ENCODE data around the gene SMYD3. TPM values are rescaled to one million over a fixed set of nuclear protein-coding genes. Genes with fewer than 3 reads are reported as not detected.

SMYD3 gene
- total and polyA plus RNA-seq, 9 of the 15 experiments (the other 6 are each of a cell fraction or from before 2014, with no cell fraction given), result 128 to 440 (median 197) TPM

DNA sequence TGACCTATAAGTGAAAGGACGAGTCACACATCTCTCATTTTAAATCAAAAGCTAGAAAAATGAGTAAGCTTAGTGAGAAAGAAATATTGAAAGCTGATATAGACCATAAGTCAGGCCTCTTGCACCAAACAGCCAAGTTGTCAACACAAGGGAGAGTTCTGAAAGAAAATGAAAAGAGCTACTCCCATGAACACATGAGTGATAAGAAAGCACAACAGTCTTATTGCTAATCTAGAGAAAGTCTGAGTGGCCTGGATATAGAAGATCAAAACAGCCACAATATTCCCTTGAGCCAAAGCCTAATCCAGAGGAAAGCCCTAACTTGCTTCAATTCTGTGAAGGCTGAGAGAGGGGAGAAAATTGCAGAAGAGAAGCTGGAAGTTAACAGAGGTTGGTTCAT is 175.0 kb downstream of the SMYD3 start (continued):
- TF ChIP-seq, protein P1, sequence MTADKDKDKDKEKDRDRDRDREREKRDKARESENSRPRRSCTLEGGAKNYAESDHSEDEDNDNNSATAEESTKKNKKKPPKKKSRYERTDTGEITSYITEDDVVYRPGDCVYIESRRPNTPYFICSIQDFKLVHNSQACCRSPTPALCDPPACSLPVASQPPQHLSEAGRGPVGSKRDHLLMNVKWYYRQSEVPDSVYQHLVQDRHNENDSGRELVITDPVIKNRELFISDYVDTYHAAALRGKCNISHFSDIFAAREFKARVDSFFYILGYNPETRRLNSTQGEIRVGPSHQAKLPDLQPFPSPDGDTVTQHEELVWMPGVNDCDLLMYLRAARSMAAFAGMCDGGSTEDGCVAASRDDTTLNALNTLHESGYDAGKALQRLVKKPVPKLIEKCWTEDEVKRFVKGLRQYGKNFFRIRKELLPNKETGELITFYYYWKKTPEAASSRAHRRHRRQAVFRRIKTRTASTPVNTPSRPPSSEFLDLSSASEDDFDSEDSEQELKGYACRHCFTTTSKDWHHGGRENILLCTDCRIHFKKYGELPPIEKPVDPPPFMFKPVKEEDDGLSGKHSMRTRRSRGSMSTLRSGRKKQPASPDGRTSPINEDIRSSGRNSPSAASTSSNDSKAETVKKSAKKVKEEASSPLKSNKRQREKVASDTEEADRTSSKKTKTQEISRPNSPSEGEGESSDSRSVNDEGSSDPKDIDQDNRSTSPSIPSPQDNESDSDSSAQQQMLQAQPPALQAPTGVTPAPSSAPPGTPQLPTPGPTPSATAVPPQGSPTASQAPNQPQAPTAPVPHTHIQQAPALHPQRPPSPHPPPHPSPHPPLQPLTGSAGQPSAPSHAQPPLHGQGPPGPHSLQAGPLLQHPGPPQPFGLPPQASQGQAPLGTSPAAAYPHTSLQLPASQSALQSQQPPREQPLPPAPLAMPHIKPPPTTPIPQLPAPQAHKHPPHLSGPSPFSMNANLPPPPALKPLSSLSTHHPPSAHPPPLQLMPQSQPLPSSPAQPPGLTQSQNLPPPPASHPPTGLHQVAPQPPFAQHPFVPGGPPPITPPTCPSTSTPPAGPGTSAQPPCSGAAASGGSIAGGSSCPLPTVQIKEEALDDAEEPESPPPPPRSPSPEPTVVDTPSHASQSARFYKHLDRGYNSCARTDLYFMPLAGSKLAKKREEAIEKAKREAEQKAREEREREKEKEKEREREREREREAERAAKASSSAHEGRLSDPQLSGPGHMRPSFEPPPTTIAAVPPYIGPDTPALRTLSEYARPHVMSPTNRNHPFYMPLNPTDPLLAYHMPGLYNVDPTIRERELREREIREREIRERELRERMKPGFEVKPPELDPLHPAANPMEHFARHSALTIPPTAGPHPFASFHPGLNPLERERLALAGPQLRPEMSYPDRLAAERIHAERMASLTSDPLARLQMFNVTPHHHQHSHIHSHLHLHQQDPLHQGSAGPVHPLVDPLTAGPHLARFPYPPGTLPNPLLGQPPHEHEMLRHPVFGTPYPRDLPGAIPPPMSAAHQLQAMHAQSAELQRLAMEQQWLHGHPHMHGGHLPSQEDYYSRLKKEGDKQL (CRISPR knock-in tag; IDR thresholded peaks at IDR 0.05; ENCODE audit: borderline replicate concordance), result no peak
- no peak for TF ChIP-seq KHSRP (IDR thresholded peaks at IDR 0.05)
- no peak for TF ChIP-seq ZBTB7A (IDR thresholded peaks at IDR 0.05; ENCODE audit: borderline replicate concordance, control insufficient read depth, low read depth, low read length)
- TF ChIP-seq SOX6 (IDR thresholded peaks at IDR 0.05), result peak; percentile 69
- TF ChIP-seq CHCHD3 (CRISPR knock-in tag; IDR thresholded peaks at IDR 0.05), result no peak
- 0 out of 4 replicates have a peak, but pooled peaks of 1 of the 2 experiments have one; percentile 27 for TF ChIP-seq HDAC1 (IDR thresholded peaks at IDR 0.05)
- no peak for TF ChIP-seq HDGF (IDR thresholded peaks at IDR 0.05)
- no peak for TF ChIP-seq FOXP1 (CRISPR knock-in tag; IDR thresholded peaks at IDR 0.05)
- no peak for TF ChIP-seq GABPA (tag; conservative IDR thresholded peaks at IDR 0.05; ENCODE audit: low read depth)
- TF ChIP-seq CHD7 (IDR thresholded peaks at IDR 0.05; ENCODE audit: low read depth, low read length), result no peak
- TF ChIP-seq MXD1 (CRISPR knock-in tag; IDR thresholded peaks at IDR 0.05; ENCODE audit: borderline replicate concordance, poor library complexity, severe bottlenecking), result no peak
- no peak for TF ChIP-seq HNRNPUL1 (IDR thresholded peaks at IDR 0.05; ENCODE audit: low read length)

Data from K562 (cell line).